Nephron progenitor cell (in vitro differentiated cells): ENCODE results near the gene SRMS.

Experiments used
- DNase-seq: peaks from one replicate; pipeline ENCODE4 v3.0.0; 2021
- H3K27ac Mint-ChIP-seq: 2 replicates; pipeline ENCODE4 v1.8.0; 2021; ENCODE audit warnings: mild to moderate bottlenecking, moderate library complexity, mixed read lengths
- H3K27me3 Mint-ChIP-seq: 2 replicates; pipeline ENCODE4 v1.8.0; 2021; ENCODE audit warnings: mild to moderate bottlenecking, low read depth, mixed read lengths; ENCODE audit not compliant: poor library complexity
- H3K36me3 Mint-ChIP-seq: 2 replicates; pipeline ENCODE4 v1.8.0; 2021; ENCODE audit warnings: low read depth, mixed read lengths
- H3K4me1 Mint-ChIP-seq: 2 replicates; pipeline ENCODE4 v1.8.0; 2021; ENCODE audit warnings: mixed read lengths
- H3K4me3 Mint-ChIP-seq: 2 replicates; pipeline ENCODE4 v1.8.0; 2021; ENCODE audit warnings: mild to moderate bottlenecking, moderate library complexity, mixed read lengths
- H3K9me3 Mint-ChIP-seq: 2 replicates; pipeline ENCODE4 v1.8.0; 2021; ENCODE audit warnings: mild to moderate bottlenecking, moderate library complexity, mixed read lengths
- CTCF ChIP-seq: fragments of 200-600 bp; sonication (generic); IDR thresholded peaks from 2 replicates; pipeline ENCODE4 v1.5.0; 2021; ENCODE audit warnings: antibody characterized with exemption

The SRMS gene

GRCh38 chr20:63504642-63505041 is 42.9 kb downstream of the SRMS start:
- Mint-ChIP-seq H3K9me3 (peaks cover 51% of the 10 kb centered on the region), H3K4me1 (peaks cover 6% of the 10 kb centered on the region), H3K27me3 (peaks cover 68% of the 10 kb centered on the region), H3K36me3 (peaks cover 5% of the 10 kb centered on the region), H3K4me3 (no peak overlapping the region), H3K27ac (no peak overlapping the region)
- no peak for TF ChIP-seq CTCF
- no peak for DNase-seq

- no peak for TF ChIP-seq CTCF
- peaks cover 6% of the 10 kb centered on the region for H3K4me1 Mint-ChIP-seq
- peaks cover 43% of the 10 kb centered on the region for H3K9me3 Mint-ChIP-seq
- no peak for DNase-seq
- peaks cover 73% of the 10 kb centered on the region for H3K27me3 Mint-ChIP-seq
- H3K4me3 Mint-ChIP-seq: no peak overlapping the region
- H3K27ac Mint-ChIP-seq: no peak overlapping the region
- H3K36me3 Mint-ChIP-seq: peaks cover 5% of the 10 kb centered on the region
These were observed 44.0 kb downstream of the SRMS start for GRCh38 chr20:63503524-63503923.

DNA sequence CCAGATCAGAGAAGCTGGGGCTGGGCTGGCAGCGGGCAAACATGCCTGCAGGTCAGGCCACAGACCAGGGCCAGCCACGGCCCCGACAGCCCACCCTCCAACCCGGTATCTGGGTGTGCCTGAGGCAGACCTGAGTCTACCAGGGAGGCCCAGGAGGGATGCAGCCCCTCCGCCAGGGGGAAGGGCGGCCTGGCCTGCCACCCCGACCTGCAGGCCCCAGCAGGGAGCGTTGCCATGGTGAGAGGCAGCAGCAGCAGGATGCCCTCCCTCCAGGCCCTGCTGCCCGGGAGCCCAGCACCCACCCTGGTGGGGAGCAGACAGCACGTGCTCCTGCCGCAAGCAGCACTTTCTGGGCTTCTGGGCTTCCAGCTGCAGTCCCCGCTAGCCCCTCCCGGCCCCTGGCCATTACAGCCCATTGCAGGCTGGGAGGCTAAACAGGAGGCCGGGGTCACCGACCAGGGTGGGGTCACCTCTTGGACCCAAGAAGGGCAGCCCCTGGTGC is 44.8 kb downstream of the SRMS start:
- Mint-ChIP-seq H3K27ac (no peak overlapping the region), H3K9me3 (peaks cover 35% of the 10 kb centered on the region), H3K36me3 (peaks cover 5% of the 10 kb centered on the region), H3K4me1 (peaks cover 6% of the 10 kb centered on the region), H3K4me3 (no peak overlapping the region), H3K27me3 (peaks cover 72% of the 10 kb centered on the region)
- no peak for TF ChIP-seq CTCF
- no peak for DNase-seq

DNA sequence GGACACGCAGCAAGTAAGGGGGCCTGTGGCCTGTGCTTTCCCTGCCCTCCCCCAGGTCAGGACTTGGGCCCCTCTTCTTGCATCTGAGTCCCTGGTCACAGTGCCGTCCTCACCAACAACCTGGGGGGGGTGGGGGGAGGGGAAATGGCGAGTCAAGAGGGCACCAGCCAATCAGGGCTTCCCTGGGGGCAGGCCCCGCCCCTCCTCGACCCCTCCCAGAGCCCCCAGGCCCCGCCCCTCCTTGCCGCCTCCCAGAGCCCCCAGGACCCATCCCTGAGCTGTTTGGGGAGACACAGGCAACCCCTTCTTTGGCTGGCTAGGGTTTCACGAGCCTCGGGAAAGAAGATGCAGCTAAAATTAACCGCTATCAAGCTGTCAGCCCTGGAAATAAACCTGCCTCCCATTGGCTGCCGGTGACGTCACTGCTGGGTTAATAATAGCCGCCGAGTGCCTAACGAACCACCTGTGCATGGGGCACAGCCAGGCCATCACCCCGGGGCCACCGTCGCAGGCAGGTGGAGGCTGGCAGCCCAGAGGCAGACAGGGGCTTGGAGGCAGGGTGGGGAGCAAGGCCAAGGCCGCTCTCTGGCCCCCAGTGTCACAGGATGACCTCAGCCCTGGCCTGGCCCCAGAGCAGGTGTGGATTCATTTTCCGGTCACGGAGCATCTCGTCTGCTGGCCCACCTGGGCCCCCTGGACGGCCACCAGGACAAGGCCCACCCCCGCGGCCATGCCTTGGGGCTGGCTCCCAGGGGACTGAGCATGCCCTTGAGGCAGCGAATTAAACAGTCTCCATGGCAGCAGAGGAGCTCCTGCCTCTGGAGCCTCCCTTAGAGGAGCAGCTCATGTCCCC is 45.5 kb downstream of the SRMS start:
- peaks cover 32% of the 10 kb centered on the region for H3K9me3 Mint-ChIP-seq
- no peak for DNase-seq
- peaks cover 6% of the 10 kb centered on the region for H3K4me1 Mint-ChIP-seq
- no peak overlapping the region for H3K4me3 Mint-ChIP-seq
- peaks cover 75% of the 10 kb centered on the region for H3K27me3 Mint-ChIP-seq
- peaks cover 5% of the 10 kb centered on the region for H3K36me3 Mint-ChIP-seq
- no peak overlapping the region for H3K27ac Mint-ChIP-seq
- TF ChIP-seq CTCF: no peak

DNA sequence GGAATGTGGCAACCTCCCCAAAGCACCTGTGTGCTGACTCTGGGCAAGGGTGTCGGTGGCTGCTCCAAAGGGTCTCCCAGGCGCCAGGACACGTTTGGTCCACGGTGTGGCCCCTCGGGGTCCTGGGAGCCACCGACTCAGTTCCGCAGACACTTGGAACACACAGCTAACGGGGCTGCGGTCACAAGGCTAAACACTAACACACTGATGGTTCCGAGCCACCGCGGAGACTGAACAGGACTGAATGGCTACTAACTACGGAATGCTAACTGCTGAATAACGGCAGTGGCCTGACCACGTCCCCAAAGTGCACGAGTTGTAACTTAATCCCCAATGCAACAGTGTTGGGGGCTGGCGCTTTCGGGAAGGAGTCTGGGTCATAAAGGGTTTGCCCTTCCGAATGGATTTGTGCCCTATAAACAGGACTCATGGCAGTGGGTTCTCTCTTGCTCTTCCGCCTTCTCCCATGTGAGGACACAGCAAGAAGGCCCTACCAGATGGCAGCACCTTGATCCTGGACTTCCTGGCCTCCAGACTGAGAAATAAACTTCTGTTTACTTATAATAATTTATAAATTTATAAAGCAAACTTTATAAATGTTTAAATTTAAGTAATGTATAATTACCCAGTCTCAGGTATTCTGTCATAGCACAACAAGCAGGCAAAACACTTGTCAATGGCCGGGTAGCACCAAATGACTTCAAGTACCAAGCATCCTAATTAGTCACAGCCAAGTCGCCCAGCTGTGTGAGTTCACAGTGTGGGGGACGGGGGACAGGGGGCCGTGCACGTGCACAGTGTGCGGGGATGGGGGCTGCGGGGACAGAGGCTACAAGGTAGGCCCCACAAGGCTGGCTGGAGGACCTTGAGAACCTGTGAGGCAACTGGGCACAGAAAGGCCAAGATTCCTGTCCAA is 46.4 kb downstream of the SRMS start:
- H3K36me3 Mint-ChIP-seq: peaks cover 5% of the 10 kb centered on the region
- H3K4me3 Mint-ChIP-seq: peak overlapping the region; percentile 36
- H3K27ac Mint-ChIP-seq: no peak overlapping the region
- no peak for DNase-seq
- peaks cover 6% of the 10 kb centered on the region for H3K4me1 Mint-ChIP-seq
- H3K9me3 Mint-ChIP-seq: peaks cover 25% of the 10 kb centered on the region
- peaks cover 75% of the 10 kb centered on the region for H3K27me3 Mint-ChIP-seq
- TF ChIP-seq CTCF: no peak
